Ishikawa (cell line): ENCODE results near the gene DMD.

Experiments
- CEBPB ChIP-seq: IDR thresholded peaks from 2 replicates; pipeline ENCODE4 v1.6.1; 2012
- CREB1 ChIP-seq: IDR thresholded peaks from 2 replicates; pipeline ENCODE4 v1.6.1; 2012; ENCODE audit warnings: low read depth
- EGR1 ChIP-seq: IDR thresholded peaks from 2 replicates; pipeline ENCODE4 v1.6.1; 2012
- EP300 ChIP-seq: IDR thresholded peaks from 2 replicates; pipeline ENCODE4 v1.6.1; 2012; ENCODE audit warnings: borderline replicate concordance
- FOXM1 ChIP-seq: IDR thresholded peaks from 2 replicates; pipeline ENCODE4 v1.6.1; 2012; ENCODE audit warnings: low read depth, borderline replicate concordance
- NFIC ChIP-seq: IDR thresholded peaks from 2 replicates; pipeline ENCODE4 v1.6.1; 2012
- RAD21 ChIP-seq: IDR thresholded peaks from 2 replicates; pipeline ENCODE4 v1.6.1; 2012; ENCODE audit warnings: low read depth
- TAF1 ChIP-seq: IDR thresholded peaks from 2 replicates; pipeline ENCODE4 v1.6.1; 2012; ENCODE audit warnings: low read depth, mild to moderate bottlenecking
- TCF12 ChIP-seq: IDR thresholded peaks from 2 replicates; pipeline ENCODE4 v1.6.1; 2012; ENCODE audit warnings: low read depth
- TEAD4 ChIP-seq: IDR thresholded peaks from 2 replicates; pipeline ENCODE4 v1.6.1; 2012
- YY1 ChIP-seq: IDR thresholded peaks from 2 replicates; pipeline ENCODE4 v1.6.1; 2012; ENCODE audit warnings: low read depth
- ZBTB7A ChIP-seq: IDR thresholded peaks from 2 replicates; pipeline ENCODE4 v1.6.1; 2012; ENCODE audit warnings: low read depth
- TF ChIP-seq, protein P1 (sequence below): IDR thresholded peaks from 2 replicates; pipeline ENCODE4 v1.6.1; 2012
- TF ChIP-seq, protein P2 (sequence below): IDR thresholded peaks from 2 replicates; pipeline ENCODE4 v1.6.1; 2012; ENCODE audit warnings: low read depth, mild to moderate bottlenecking
- TF ChIP-seq, protein P3 (sequence below): IDR thresholded peaks from 2 replicates; pipeline ENCODE4 v1.6.1; 2012

Gene DMD

DNA sequence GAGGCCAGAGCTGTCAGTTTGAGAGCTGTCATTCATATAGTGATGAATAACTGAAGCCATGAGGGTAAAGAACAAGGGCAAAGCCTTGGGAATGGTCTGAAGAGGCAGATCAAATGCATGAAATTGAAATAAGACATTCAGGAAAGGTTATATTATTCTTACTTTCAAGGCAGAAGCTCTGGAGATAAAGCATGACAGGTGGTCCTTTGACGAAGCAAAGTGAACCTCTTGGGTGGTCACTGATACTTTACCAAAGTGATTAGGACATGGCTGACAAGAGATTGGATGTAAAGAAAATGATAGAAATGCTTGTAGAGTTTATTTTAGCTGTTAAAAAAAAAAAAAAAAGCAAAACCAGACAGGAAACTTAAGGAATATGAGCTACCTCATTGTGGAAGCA, 1505.5 kb downstream of the DMD start:
- TF ChIP-seq YY1: no peak
- TF ChIP-seq, protein P1, sequence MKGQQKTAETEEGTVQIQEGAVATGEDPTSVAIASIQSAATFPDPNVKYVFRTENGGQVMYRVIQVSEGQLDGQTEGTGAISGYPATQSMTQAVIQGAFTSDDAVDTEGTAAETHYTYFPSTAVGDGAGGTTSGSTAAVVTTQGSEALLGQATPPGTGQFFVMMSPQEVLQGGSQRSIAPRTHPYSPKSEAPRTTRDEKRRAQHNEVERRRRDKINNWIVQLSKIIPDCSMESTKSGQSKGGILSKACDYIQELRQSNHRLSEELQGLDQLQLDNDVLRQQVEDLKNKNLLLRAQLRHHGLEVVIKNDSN: no peak
- TF ChIP-seq TAF1: no peak
- no peak for TF ChIP-seq EP300
- TF ChIP-seq EGR1: no peak
- no peak for TF ChIP-seq TCF12
- no peak for TF ChIP-seq CREB1
- no peak for TF ChIP-seq NFIC
- TF ChIP-seq ZBTB7A: no peak
- no peak for TF ChIP-seq FOXM1
- TF ChIP-seq, protein P2, sequence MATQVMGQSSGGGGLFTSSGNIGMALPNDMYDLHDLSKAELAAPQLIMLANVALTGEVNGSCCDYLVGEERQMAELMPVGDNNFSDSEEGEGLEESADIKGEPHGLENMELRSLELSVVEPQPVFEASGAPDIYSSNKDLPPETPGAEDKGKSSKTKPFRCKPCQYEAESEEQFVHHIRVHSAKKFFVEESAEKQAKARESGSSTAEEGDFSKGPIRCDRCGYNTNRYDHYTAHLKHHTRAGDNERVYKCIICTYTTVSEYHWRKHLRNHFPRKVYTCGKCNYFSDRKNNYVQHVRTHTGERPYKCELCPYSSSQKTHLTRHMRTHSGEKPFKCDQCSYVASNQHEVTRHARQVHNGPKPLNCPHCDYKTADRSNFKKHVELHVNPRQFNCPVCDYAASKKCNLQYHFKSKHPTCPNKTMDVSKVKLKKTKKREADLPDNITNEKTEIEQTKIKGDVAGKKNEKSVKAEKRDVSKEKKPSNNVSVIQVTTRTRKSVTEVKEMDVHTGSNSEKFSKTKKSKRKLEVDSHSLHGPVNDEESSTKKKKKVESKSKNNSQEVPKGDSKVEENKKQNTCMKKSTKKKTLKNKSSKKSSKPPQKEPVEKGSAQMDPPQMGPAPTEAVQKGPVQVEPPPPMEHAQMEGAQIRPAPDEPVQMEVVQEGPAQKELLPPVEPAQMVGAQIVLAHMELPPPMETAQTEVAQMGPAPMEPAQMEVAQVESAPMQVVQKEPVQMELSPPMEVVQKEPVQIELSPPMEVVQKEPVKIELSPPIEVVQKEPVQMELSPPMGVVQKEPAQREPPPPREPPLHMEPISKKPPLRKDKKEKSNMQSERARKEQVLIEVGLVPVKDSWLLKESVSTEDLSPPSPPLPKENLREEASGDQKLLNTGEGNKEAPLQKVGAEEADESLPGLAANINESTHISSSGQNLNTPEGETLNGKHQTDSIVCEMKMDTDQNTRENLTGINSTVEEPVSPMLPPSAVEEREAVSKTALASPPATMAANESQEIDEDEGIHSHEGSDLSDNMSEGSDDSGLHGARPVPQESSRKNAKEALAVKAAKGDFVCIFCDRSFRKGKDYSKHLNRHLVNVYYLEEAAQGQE: no peak
- TF ChIP-seq RAD21: no peak
- no peak for TF ChIP-seq CEBPB
- TF ChIP-seq TEAD4: no peak

DNA sequence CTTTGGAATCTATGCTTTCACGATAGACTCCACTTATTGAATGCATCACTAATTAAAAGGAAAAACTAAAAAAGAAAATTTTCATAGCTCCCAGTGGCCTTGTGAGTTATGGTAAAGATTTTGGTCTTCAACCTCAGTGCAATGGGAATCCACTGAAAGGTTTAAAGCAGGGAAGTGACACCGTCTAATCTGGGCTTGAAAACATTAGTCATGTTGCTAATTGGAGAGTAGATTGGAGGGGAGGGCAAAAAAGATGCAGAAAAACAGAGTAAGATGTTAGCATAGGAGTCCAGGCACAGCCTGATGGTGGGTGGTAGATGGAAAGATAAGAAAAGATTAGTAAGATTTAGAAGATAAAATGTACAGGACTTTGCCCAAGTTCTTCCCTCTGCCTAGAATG, 1506.4 kb downstream of the DMD start:
- TF ChIP-seq TCF12: no peak
- TF ChIP-seq TAF1: no peak
- TF ChIP-seq, protein P1: no peak
- TF ChIP-seq, protein P3, sequence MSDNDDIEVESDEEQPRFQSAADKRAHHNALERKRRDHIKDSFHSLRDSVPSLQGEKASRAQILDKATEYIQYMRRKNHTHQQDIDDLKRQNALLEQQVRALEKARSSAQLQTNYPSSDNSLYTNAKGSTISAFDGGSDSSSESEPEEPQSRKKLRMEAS: no peak
- no peak for TF ChIP-seq RAD21
- TF ChIP-seq EGR1: no peak
- TF ChIP-seq CREB1: no peak
- no peak for TF ChIP-seq TEAD4
- TF ChIP-seq, protein P2: no peak
- TF ChIP-seq CEBPB: no peak
- no peak for TF ChIP-seq FOXM1
- TF ChIP-seq NFIC: no peak
- TF ChIP-seq EP300: no peak
- no peak for TF ChIP-seq YY1
- TF ChIP-seq ZBTB7A: no peak

DNA sequence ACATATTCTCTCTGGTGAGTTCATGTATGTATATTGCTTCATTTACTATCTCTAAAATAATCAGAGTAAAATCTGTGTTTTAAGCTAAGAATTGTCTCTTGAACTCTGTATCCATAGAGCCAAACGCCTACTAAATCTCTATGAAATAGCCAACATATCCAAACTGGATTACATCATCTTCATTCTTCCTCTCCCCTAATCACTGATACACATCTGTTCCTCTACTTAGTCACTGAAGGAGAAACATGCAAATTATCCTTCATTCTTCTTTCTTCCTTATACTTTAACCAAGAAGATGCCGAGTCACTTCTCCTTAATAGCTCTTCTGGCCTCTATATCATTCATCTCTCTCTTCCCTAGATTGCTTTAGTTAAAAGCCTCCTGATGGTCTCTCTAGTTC, 1509.1 kb downstream of the DMD start:
- TF ChIP-seq RAD21 (no peak), YY1 (no peak), CEBPB (no peak), EP300 (no peak), CREB1 (no peak), NFIC (no peak), FOXM1 (no peak), TAF1 (no peak), TCF12 (no peak), ZBTB7A (no peak)
- TF ChIP-seq, protein P1: no peak
- TF ChIP-seq, protein P2: no peak

DNA sequence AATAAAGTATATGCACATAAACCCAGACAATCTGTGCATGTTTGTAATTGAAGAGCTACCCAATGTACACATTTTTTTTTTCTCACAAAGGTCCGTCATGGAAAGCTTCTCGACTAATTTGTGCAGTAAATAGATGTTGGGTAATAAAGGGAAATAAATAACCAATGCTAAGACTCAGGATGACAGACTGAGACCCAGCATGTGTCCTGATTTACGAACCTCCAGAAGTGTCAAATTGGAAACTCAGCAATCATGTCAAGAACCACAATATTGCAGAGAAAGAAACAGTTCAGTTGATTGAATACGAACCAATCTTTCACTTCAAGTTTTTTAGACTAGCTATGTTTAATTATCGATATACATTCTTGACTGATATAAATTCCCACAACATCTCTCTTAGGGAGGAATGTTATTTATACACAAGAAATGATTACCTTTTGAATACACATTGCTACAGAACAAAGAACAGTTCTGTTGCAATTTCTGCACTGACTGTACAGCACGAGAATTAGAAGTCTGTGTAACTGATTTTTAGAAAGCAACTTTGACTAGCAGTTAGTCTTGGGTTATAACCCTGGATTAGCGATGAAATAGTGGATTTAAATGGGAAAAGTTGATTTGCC, 1513.9 kb downstream of the DMD start:
- TF ChIP-seq FOXM1 (no peak), EGR1 (no peak), YY1 (no peak), NFIC (no peak)
- TF ChIP-seq, protein P3: no peak
- TF ChIP-seq, protein P1: no peak
